NCI-H146 (cell line): ENCODE data around the gene SV2C.
"Not testable (repeated sequence)": the region's sequence is repeated elsewhere in the genome, so short reads cannot be mapped to it uniquely, and the experiment has no call there.

Source experiments
- DNase-seq: peaks from one replicate; lab custom pipeline; 2025; lab: John Stamatoyannopoulos, UW

The SV2C gene

GRCh38 chr5:76337953-76338451 lies 254.8 kb downstream of the SV2C start:
- DNase-seq: no peak

GRCh38 chr5:76339919-76340318 lies 256.7 kb downstream of the SV2C start:
- no peak for DNase-seq

- DNase-seq: no peak
These were observed 258.6 kb downstream of the SV2C start for GRCh38 chr5:76341651-76342334.

DNA sequence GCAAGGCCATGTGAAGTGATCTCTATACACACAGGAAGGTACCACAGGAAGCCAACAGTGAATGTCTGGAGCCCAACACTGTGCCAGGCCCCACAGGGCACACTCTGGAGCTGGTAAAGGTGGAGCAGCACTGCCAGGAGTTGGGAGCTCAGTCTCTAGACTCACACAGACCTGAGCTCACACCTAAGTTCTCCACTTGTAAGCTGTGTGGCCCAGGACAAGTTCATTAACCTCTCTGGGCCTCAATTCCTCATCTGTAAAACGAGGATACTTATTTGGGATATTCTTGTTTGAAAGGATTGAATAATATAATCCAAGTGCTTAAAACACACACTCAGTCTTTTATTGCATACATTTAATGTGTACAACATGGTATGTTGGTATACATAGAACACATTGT lies 259.3 kb downstream of the SV2C start:
- no peak for DNase-seq

GRCh38 chr5:76345582-76345981 lies 262.4 kb downstream of the SV2C start:
- no peak for DNase-seq

GRCh38 chr5:76351176-76351575 lies 268.0 kb downstream of the SV2C start:
- DNase-seq: no peak

DNA sequence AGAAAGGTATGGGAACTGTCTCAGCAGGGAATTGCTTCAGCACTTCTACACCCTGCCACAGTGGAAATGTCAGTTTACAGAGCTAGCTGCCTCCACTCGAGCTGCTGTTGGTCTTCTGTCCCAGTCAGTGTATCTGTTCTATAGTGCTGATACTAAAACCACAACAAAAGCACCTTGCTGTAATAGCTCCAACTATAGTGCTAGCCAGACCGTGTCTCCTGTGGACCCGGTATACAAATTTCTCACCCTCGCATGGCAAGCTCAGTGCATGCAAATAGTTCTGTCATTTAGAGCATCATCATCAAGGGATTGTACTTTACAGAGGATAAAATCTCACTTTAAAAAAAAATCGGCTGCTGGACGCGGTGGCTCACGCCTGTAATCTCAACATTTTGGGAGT lies 268.4 kb downstream of the SV2C start:
- no peak for DNase-seq

GRCh38 chr5:76356887-76357286 lies 273.7 kb downstream of the SV2C start:
- no peak for DNase-seq

- DNase-seq: no peak
These were observed 280.4 kb downstream of the SV2C start for GRCh38 chr5:76363352-76364225.

GRCh38 chr5:76364226-76364589 lies 281.0 kb downstream of the SV2C start:
- DNase-seq: no peak

DNA sequence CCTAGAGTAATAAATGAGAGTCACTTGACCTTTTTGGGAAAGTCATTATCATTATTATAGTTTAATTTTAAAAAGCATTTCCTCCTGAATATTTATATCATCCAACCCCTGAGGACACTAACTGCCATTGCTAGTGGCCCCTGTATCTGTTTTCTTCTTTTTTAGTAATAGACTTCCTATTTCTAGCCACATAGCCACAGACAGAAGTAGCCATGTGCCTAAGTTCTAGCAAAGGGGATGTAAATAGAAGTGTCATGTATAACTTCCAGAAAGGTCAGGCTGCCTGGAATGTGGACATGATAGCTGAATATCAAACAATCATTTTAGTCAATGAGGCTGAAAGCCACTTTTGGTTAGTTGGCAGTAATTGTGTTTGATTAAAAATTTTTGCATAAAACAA lies 282.4 kb downstream of the SV2C start:
- no peak for DNase-seq

DNA sequence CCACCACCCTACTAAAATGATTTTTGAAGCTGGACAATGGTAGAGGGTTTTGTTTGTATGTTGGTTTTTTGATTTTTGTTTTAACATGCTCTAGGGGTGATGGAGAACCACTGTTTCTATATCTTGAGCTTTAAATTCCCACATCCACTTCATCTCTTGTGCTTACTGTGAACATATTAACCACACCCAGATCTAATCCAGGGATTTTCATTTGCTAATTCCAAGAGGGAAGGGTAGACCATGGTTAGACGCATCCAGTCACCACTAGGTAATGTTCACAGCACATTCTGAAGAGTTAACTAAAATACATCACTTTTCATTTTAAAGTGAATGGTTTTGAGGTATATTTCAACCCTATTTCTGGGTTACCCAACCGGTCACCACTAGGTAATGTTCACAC lies 283.4 kb downstream of the SV2C start:
- no peak for DNase-seq

DNA sequence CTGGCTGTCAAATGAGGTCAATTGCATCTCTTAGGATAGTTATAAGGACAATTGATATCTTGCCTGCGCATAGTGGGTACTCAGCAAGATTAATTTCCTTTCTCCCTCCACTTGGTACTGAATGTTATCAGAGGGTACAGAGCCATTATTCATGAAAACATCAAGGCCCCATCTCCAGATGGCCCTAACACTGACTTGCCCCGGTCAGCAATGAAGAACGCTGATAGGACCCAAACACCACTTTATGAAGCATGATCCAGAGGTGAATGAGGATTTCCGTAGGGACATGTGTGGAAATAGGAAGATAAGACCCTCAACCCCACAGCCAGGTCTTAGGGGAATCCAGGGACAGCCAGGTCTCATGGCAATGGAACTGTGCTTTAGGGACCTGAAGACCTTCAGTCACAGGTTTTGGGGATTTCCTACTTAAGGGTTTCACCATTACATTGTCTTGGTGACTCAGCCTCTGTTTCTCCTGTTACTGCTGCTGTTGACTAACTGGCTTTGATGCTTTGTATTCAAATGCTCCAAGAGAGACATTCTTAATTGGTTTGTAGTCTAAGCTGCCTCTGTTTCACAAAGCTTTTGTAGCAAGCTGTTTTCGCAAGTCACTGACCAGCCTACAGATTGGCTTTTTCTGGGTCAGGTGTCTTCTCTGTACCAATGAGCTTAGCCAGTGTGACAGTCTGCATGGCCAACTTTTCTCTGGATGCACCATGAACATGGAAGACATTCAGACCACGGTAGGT lies 284.6 kb downstream of the SV2C start:
- no peak for DNase-seq

DNA sequence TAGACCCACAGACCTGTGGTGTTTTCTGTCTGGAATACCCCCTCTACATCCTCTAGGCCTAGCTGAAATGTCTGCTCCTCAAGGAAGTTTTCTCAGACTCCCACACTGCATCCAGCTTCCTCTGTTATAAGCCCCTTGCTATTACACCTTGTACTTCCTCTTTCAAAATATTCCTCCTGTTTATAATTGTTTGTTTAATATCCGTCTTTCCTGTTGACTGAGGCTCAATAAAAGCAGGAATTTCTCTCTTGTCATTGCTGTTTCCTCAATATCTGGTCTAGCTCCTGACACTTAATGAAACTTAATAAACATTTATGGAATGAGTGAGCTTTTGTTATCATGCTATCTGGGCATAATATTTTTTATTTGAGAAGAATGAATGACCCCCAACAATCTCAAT lies 285.8 kb downstream of the SV2C start:
- DNase-seq: no peak

GRCh38 chr5:76369668-76370067 lies 286.5 kb downstream of the SV2C start:
- not testable (repeated sequence) for DNase-seq

DNA sequence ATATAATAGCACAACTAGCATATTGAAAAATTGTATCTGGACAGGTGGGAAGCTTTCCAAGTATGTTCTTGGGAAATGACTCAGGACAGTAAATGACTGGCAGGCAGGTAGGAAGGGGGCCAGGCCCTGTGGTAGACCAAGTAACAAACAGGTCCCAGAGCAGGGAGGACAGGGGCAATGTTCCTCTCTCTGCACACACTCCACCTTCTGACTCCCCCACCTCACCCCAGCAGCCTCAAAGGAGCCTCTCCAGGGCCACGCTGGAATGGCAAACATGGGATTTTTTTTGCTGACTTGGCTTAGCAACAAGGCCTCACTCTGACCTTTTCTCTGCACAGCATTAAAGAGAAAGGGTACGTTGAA lies 288.8 kb downstream of the SV2C start:
- no peak for DNase-seq

- DNase-seq: no peak
These were observed 289.3 kb downstream of the SV2C start for GRCh38 chr5:76372323-76373054.

- DNase-seq: no peak
These were observed 293.1 kb downstream of the SV2C start for GRCh38 chr5:76376148-76376865.

DNA sequence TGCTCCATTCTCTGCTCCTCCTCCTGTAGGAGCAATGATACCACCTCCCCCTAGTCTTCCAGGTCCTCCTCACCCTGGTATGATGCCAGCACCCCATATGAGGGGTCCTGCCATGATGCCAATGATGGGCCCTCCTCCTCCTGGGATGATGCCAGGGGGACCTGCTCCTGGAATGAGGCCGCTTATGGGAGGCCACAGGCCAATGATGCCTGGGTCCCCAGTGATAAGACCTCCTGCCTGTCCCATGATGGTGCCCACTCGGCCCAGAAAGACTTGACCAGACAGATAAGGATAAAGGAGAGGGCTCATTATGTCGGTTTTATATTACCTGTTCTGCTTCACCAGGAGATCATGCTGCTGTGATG lies 293.7 kb downstream of the SV2C start:
- no peak for DNase-seq

- no peak for DNase-seq
These were observed 295.2 kb downstream of the SV2C start for GRCh38 chr5:76378355-76378754.

- no peak for DNase-seq
These were observed 296.1 kb downstream of the SV2C start for GRCh38 chr5:76379316-76379715.
